ENCODE results near the gene LAD1. TPM values are rescaled to one million over a fixed set of nuclear protein-coding genes. Genes with fewer than 3 reads are reported as not detected.

The LAD1 gene
- total and polyA plus RNA-seq, 2 of the 4 experiments (the other 2 are of a cell fraction) = under 0.01 to 0.07 TPM

- TF ChIP-seq BHLHE40 (IDR thresholded peaks at IDR 0.05; ENCODE audit: low read depth, low read length) = no peak
Measured at GRCh38 chr1:201391651-201392511, 7.2 kb downstream of the LAD1 start (continued).

GRCh38 chr1:201391225-201391624 is 7.9 kb downstream of the LAD1 start:
- no peak overlapping the region for H2BK120ac ChIP-seq (ENCODE audit: low read depth, low read length)
- no peak overlapping the region for H2BK15ac ChIP-seq (ENCODE audit: low read depth, low read length)
- no peak overlapping the region for H3K9ac ChIP-seq (ENCODE audit: low read depth, low read length)
- H2BK20ac ChIP-seq (ENCODE audit: low read depth, low read length) = no peak overlapping the region
- H2AK5ac ChIP-seq (ENCODE audit: low read depth, low read length) = no peak overlapping the region
- no peaks in the 10 kb centered on the region for H3K9me3 ChIP-seq (ENCODE audit: control insufficient read depth, insufficient read depth, low read length)
- H4K91ac ChIP-seq (ENCODE audit: insufficient read depth, low read depth, low read length) = no peak overlapping the region
- no peaks in the 10 kb centered on the region for H3K36me3 ChIP-seq (ENCODE audit: control insufficient read depth, insufficient read depth, low read length)
- ChIA-PET CTCF (no interaction called here), POLR2A (ENCODE audit: unreplicated experiment) (no interaction called here)
- no peak overlapping the region for H2AFZ ChIP-seq (replicated peaks; ENCODE audit: low read length, poor library complexity)
- peak overlapping the region; percentile 62 for H2AK9ac ChIP-seq (replicated peaks; ENCODE audit: low read depth, low read length, poor library complexity)
- no peak overlapping the region for H3K56ac ChIP-seq (ENCODE audit: extremely low read depth, insufficient read depth, low read length)
- H3K4me1 ChIP-seq (ENCODE audit: control insufficient read depth, insufficient read depth, low read length) = no peaks in the 10 kb centered on the region
- in situ Hi-C loops (cut with MboI; ENCODE audit: low sequenced_read_pairs) (no loop called here), intact Hi-C loops (cut with micrococcal nuclease) (no loop called here), dilution Hi-C loops (cut with HindIII; ENCODE audit: low sequenced_read_pairs, unreplicated experiment) (no loop called here)
- H3K9me1 ChIP-seq (ENCODE audit: insufficient read depth, low read length) = no peaks in the 10 kb centered on the region
- H3K4ac ChIP-seq (ENCODE audit: low read depth, low read length) = no peak overlapping the region
- no peak overlapping the region for H3K14ac ChIP-seq (replicated peaks; ENCODE audit: low read depth, low read length)
- no peaks in the 10 kb centered on the region for H3K79me1 ChIP-seq (ENCODE audit: low read depth in 1 of 2, low read length in 2 of 2)
- H2BK5ac ChIP-seq (ENCODE audit: low read depth, low read length, poor library complexity, severe bottlenecking) = no peak overlapping the region
- ATAC-seq (ENCODE audit: low read depth) = no peak
- TF ChIP-seq MAFK (IDR thresholded peaks at IDR 0.05; ENCODE audit: low read depth, low read length) = no peak
- TF ChIP-seq MXI1 (IDR thresholded peaks at IDR 0.05; ENCODE audit: borderline replicate concordance, low read depth, low read length) = no peak
- no peak for TF ChIP-seq RFX5 (IDR thresholded peaks at IDR 0.05; ENCODE audit: low read depth, low read length)
- no peak for TF ChIP-seq FOS (IDR thresholded peaks at IDR 0.05; ENCODE audit: low read depth, low read length)
- no peak for TF ChIP-seq CHD1 (IDR thresholded peaks at IDR 0.05; ENCODE audit: low read depth, low read length)
- no peak for TF ChIP-seq CEBPB (IDR thresholded peaks at IDR 0.05; ENCODE audit: low read depth, low read length)
- TF ChIP-seq MAZ (IDR thresholded peaks at IDR 0.05; ENCODE audit: borderline replicate concordance, low read depth, low read length) = no peak
- TF ChIP-seq ELK1 (IDR thresholded peaks at IDR 0.05; ENCODE audit: borderline replicate concordance, low read depth, low read length) = no peak
- TF ChIP-seq USF2 (IDR thresholded peaks at IDR 0.05; ENCODE audit: low read depth, low read length) = no peak
- no peak for TF ChIP-seq CTCF (conservative IDR thresholded peaks at IDR 0.05; ENCODE audit: low read depth, low read length)
- no peak for TF ChIP-seq POLR2A (IDR thresholded peaks at IDR 0.05; ENCODE audit: low read depth, low read length)
- TF ChIP-seq RCOR1 (IDR thresholded peaks at IDR 0.05; ENCODE audit: insufficient replicate concordance, low read length) = no peak
- no peak overlapping the region for H3K23ac ChIP-seq (ENCODE audit: low read depth, low read length)
- no CpG with 5 or more reads among the region's 1 CpG for WGBS, 2 experiments (ENCODE audit: extremely low coverage in 2 of 2, insufficient read length in 1 of 2)
- no peak overlapping the region for H4K8ac ChIP-seq (ENCODE audit: low read depth in 2 of 2, low read length in 2 of 2)
- DNase-seq = no peak
- H3K4me3 ChIP-seq (ENCODE audit: insufficient read depth, low read depth, low read length) = no peak overlapping the region
- H4K20me1 ChIP-seq (ENCODE audit: insufficient read depth, low read length) = no peaks in the 10 kb centered on the region
- BruUV-seq (replicated peaks) = no TSS peak
- peaks cover 48% of the 10 kb centered on the region for H3K27me3 ChIP-seq (ENCODE audit: control insufficient read depth, insufficient read depth, low read length)
- H4K5ac ChIP-seq (ENCODE audit: low read depth, low read length) = no peak overlapping the region
- no peak overlapping the region for H3K4me2 ChIP-seq (ENCODE audit: low read depth, low read length)
- no peak overlapping the region for H3K18ac ChIP-seq (ENCODE audit: low read depth, low read length)
- H3K27ac ChIP-seq (ENCODE audit: insufficient read depth, low read length) = no peak overlapping the region
